GM10266 (cell line): Measurements from ENCODE around the gene ABCA7.

Source experiments
- DNase-seq: peaks from one replicate; pipeline ENCODE4 v3.0.0; 2012; ENCODE audit errors: extremely low spot score
- TF ChIP-seq, protein P1 (sequence below): IDR thresholded peaks from 2 replicates; pipeline ENCODE4 v1.5.1; 2012; ENCODE audit warnings: mild to moderate bottlenecking, low read depth; ENCODE audit not compliant: control insufficient read depth, insufficient read depth; ENCODE audit errors: missing control alignments

ABCA7 gene

DNA sequence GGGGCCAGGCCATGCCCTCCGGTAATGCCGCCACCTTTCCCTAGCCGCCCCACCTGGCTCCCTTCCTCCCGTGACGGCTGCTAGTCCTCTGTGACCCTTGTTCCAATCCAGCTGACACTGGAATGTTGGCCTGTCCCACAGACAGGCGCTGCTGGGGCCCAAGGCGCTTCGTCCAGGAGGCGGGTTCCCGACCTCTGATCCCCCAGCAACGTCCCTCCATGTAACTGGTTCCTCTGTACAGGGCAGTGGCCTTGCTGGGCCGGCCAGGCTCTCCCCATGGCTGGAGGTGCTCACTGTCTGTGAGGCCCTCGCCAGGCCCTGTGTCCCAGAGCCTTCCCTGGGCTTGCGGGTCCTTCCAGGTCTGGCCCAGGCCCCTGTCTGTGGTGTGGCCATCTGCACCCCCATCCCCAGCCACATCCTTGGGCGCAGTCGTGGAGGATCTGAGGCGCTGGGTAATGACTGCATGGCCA, 46.5 kb upstream of the ABCA7 start:
- TF ChIP-seq, protein P1, sequence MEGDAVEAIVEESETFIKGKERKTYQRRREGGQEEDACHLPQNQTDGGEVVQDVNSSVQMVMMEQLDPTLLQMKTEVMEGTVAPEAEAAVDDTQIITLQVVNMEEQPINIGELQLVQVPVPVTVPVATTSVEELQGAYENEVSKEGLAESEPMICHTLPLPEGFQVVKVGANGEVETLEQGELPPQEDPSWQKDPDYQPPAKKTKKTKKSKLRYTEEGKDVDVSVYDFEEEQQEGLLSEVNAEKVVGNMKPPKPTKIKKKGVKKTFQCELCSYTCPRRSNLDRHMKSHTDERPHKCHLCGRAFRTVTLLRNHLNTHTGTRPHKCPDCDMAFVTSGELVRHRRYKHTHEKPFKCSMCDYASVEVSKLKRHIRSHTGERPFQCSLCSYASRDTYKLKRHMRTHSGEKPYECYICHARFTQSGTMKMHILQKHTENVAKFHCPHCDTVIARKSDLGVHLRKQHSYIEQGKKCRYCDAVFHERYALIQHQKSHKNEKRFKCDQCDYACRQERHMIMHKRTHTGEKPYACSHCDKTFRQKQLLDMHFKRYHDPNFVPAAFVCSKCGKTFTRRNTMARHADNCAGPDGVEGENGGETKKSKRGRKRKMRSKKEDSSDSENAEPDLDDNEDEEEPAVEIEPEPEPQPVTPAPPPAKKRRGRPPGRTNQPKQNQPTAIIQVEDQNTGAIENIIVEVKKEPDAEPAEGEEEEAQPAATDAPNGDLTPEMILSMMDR, result no peak
- DNase-seq, result no peak

DNA sequence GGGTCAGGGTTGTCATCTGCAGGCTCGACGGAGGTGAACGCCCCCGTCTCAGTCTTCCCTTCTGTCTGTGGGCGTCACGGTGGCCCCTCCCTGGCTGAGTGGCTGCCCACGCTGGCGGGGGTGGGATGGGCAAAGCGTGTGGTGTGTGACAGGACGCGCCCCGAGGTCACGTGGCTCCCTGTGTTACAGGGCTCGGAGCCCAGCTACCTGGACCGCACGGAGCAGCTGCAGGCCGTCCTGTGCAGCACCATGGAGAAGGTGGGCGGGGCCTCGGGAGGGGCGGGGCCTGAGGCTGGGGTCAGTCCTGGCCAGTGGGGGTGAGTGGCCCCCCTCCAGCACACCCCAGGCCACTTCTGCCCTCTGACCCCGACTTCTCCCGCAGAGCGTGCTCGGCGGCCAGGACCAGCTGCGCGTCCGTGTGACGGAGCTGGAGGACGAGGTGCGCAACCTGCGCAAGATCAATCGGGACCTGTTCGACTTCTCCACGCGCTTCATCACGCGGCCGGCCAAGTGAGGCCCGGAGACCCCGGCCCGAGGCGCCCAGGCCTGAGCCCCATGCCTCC, 46.0 kb upstream of the ABCA7 start:
- DNase-seq, result no peak
- TF ChIP-seq, protein P1, result no peak

DNA sequence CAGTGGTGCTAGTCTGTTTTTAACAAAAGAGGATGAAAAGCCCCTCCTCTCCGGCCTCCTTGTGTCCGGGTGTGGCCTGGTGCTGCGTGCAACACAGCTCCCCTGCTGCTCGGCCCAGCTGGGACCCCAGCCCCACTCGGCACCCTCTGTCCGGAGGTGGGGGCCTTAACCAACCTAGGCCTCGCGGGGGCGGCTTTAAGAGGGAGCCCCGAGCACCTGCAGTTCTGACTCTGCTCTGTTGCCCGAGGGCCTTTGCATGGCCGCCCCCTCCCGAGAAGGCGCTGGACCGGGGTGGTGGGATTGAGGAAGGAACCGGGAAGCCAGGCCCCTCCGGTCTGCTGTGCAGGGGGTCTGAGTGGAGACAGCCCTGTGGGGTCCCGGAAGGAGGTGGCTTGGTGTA, 45.4 kb upstream of the ABCA7 start:
- no peak for DNase-seq
- TF ChIP-seq, protein P1, result no peak

DNA sequence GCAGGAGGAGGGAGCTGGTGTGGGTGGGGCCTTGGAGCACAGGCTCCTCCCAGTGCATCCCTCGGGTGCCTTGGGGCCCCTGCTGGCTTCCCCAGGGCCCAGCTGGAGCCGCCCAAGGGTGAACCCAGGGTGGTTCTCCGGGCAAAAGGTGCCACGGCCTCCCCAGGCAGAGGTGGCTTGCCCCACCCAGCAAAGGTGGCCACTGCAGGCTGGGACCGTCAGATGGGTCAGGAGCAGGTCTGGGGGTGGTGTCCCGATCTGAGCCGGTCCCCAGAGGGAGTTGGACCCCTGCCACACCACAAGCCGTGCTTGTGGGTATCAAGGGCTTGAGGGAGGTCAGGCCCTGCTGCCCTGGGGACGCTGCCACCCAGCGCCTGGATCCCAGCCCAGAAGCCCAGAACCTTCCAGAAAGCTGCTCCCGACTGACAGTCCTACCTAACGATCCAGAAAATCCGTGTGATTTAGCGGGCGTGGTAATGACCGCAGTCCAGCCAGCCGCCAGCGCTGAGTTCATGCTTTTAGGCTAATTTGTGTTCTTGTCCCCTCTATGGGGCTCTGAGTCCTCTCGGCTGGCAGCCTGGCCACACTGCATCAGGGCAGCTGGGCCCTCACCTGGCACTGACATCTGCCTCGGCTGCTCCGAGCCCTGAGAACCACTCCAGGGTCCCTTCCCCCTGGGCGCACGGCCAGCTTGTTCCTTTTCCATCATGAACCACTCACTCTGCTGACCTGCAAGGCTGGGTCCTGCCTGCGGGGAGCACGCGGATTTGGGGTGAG, 44.7 kb upstream of the ABCA7 start:
- no peak for DNase-seq
- TF ChIP-seq, protein P1, result no peak

DNA sequence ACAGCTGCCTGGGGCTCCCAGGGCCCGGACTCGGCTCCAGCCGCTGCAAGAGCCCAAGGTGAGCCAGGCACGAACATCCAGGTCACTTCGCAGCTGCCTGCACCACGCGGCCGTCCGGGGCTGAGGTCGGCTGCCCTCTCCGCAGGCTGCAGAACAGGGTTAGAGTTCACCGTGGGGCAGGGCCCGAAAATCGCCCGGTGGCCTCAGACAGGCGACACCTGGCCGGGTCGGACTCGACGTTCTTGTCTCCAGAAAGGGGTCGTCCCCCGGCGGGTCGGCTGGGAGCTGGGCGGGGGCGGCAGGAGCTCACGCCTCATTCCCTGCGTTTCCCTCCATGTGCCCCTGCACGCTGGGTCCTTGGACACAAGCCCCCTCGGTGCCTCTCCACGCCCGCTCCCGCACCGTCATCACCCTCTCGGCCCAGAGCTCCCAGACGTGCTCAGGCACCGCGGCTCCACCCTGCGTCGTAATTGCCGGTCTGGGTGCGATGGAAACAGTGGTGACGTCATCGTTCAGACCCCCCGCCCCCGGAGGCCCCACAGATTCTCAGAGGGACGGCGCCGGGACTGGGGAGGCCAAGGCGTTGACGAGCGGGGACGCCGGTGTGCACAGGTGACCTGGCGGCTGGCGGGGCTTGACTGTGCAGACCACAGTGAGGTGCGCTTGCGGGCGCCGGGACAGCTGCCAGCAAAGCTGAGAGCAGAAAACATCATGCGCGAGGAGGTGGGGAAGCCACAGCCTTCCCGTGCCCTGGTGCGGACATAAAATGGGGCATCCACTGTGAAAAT, 43.7 kb upstream of the ABCA7 start:
- TF ChIP-seq, protein P1, result no peak
- DNase-seq, result peak; percentile 87

DNA sequence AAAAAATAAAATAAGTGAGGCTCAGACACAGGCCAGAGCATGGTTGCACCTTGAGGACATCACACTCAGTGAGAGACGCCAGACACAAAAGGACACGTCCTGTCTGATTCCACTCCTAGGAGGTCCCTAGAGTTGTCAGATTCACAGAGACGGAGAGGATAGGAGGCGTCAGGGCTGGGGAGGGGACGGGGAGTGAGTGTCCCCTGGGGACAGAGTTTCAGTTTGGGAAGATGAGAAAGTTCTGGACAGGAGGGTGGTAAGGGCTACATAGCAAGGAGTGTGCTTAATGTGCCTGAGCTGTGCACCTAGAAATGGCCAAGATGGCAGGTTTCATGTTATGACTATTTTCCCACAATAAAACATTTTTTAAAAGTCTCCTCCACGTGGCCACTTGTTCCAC, 41.8 kb upstream of the ABCA7 start:
- TF ChIP-seq, protein P1, result no peak
- no peak for DNase-seq
